Measurements from ENCODE around the gene CCDC92. TPM values are rescaled to one million over a fixed set of nuclear protein-coding genes. Genes with fewer than 3 reads are reported as not detected.

Gene CCDC92
- total and polyA plus RNA-seq, 2 donors (not counting 3 experiments of a cell fraction or from before 2014, with no cell fraction given), result 41.2 to 41.6 TPM

DNA sequence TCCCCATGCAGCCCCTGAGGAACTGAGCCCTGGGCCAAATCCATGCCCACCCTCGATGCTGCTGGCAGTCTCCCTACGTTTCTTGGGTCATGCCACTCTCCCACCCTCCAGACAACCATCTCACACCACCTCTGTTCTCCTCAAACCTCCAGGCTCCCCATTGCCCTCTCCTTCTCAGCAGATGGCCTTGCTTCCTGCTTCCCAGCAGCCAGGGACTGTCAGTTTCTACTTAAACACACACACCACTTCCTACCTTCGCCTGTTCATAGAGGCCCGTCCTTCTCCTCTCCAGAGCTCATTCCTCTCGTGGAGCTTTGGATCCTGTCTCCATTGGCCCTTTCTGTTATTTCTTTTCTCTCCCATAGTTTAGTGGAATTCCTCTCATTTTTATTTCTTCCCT, 27.5 kb upstream of the CCDC92 start:
- no TSS peak for BruUV-seq (replicated peaks)
- no peak overlapping the region for H2AFZ ChIP-seq (ENCODE audit: low read depth, low read length)
- H3K9me1 ChIP-seq (replicated peaks; ENCODE audit: control insufficient read depth, extremely low read depth, insufficient read depth, low read length), result no peaks in the 10 kb centered on the region
- no peak overlapping the region for H3K4me3 ChIP-seq (replicated peaks in 1 of 3; ENCODE audit: insufficient read depth in 1 of 3, low read depth in 1 of 3, low read length in 3 of 3)
- TF ChIP-seq JUN (IDR thresholded peaks at IDR 0.05; ENCODE audit: borderline replicate concordance, insufficient read depth, insufficient read length, low read depth) (no peak), GATA2 (IDR thresholded peaks at IDR 0.05; ENCODE audit: insufficient read depth, insufficient read length, low read depth, low read length) (no peak), EZH2 (IDR thresholded peaks at IDR 0.05; ENCODE audit: borderline replicate concordance, low read depth, low read length, severe bottlenecking) (no peak), FOS (IDR thresholded peaks at IDR 0.05; ENCODE audit: borderline replicate concordance, insufficient read depth, low read length) (no peak), MYC (IDR thresholded peaks at IDR 0.05; ENCODE audit: low read depth, low read length) (no peak), POLR2AphosphoS5 (IDR thresholded peaks at IDR 0.05; ENCODE audit: insufficient read depth, low read depth, low read length) (no peak)
- TF ChIP-seq, protein P1, sequence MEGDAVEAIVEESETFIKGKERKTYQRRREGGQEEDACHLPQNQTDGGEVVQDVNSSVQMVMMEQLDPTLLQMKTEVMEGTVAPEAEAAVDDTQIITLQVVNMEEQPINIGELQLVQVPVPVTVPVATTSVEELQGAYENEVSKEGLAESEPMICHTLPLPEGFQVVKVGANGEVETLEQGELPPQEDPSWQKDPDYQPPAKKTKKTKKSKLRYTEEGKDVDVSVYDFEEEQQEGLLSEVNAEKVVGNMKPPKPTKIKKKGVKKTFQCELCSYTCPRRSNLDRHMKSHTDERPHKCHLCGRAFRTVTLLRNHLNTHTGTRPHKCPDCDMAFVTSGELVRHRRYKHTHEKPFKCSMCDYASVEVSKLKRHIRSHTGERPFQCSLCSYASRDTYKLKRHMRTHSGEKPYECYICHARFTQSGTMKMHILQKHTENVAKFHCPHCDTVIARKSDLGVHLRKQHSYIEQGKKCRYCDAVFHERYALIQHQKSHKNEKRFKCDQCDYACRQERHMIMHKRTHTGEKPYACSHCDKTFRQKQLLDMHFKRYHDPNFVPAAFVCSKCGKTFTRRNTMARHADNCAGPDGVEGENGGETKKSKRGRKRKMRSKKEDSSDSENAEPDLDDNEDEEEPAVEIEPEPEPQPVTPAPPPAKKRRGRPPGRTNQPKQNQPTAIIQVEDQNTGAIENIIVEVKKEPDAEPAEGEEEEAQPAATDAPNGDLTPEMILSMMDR (IDR thresholded peaks at IDR 0.05; ENCODE audit: extremely low read depth in 1 of 2, insufficient read depth in 1 of 2, low read depth in 1 of 2, low read length in 2 of 2), result no peak
- TF ChIP-seq, protein P2, sequence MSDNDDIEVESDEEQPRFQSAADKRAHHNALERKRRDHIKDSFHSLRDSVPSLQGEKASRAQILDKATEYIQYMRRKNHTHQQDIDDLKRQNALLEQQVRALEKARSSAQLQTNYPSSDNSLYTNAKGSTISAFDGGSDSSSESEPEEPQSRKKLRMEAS (IDR thresholded peaks at IDR 0.05; ENCODE audit: insufficient read depth, insufficient read length), result no peak
- ChIA-PET POLR2A (no interaction called here), CTCF (no interaction called here)
- dilution Hi-C loops (cut with MboI; ENCODE audit: extremely low pct_ligation_motif_present, low sequenced_read_pairs) (no loop called here), intact Hi-C loops (cut with micrococcal nuclease) (no loop called here)
- H3K79me2 ChIP-seq (ENCODE audit: control insufficient read depth, insufficient read depth, low read length), result peaks cover 6% of the 10 kb centered on the region
- no peaks in the 10 kb centered on the region for H4K20me1 ChIP-seq (replicated peaks; ENCODE audit: control insufficient read depth, extremely low read depth, insufficient read depth, low read length)
- no peaks in the 10 kb centered on the region for H3K27me3 ChIP-seq (ENCODE audit: control insufficient read depth in 2 of 2, insufficient read depth in 2 of 2, low read length in 2 of 2)
- H3K36me3 ChIP-seq (ENCODE audit: control insufficient read depth in 2 of 2, extremely low read depth in 1 of 2, insufficient read depth in 2 of 2, low read length in 2 of 2), result peaks cover 7 to 8% of the 10 kb centered on the region in 2 experiments
- no peak for FAIRE-seq
- no peak overlapping the region for H3K9ac ChIP-seq (replicated peaks; ENCODE audit: extremely low read depth, insufficient read depth, low read length)
- H3K4me2 ChIP-seq (ENCODE audit: insufficient read depth, low read length), result no peak overlapping the region
- peaks cover 7% of the 10 kb centered on the region for H3K4me1 ChIP-seq (ENCODE audit: control insufficient read depth, extremely low read depth, insufficient read depth, low read length)
- no peak overlapping the region for H3K27ac ChIP-seq (ENCODE audit: insufficient read depth, low read depth, low read length)
- H3K9me3 ChIP-seq (replicated peaks; ENCODE audit: control insufficient read depth, insufficient read depth, low read length), result no peaks in the 10 kb centered on the region
- no peak for DNase-seq (ENCODE audit: low read depth, low spot score)
